ENCODE measurements around the gene SLIT1.

SLIT1 gene

DNA sequence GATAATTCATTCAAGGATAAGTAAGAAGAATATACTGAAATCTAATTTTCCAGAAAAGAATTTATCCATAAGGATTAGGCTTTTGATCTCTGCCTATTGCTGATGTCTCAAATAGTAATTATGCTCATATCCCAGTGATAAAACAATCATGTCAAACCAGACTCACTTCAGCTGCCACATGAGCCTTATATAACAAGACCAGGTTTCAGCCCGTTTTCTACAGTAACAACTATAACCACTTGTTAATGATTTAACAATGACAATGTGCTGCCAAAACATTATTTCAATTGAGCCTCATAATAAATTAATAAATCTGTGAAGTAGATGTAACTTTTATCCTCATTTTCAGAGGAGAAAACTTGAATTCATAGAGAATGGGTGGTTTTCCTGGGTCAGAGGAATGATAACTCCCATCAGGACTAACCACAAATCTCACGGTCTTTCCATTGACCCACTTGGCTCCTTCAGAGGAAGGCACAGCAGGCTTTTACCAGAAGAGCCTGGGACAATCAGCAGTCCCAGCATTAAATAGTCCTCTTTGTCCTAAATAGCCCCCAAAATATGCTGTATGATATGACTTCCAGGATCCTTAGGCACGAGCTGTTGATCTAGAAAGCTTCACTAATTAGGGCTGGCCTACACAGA, 42.5 kb upstream of the SLIT1 start:
- no peak overlapping the region for H3K4me3 ChIP-seq (ENCODE audit: low read length)
- DNase-seq (ENCODE audit: low read depth), result no peak
- TF ChIP-seq, protein P1, sequence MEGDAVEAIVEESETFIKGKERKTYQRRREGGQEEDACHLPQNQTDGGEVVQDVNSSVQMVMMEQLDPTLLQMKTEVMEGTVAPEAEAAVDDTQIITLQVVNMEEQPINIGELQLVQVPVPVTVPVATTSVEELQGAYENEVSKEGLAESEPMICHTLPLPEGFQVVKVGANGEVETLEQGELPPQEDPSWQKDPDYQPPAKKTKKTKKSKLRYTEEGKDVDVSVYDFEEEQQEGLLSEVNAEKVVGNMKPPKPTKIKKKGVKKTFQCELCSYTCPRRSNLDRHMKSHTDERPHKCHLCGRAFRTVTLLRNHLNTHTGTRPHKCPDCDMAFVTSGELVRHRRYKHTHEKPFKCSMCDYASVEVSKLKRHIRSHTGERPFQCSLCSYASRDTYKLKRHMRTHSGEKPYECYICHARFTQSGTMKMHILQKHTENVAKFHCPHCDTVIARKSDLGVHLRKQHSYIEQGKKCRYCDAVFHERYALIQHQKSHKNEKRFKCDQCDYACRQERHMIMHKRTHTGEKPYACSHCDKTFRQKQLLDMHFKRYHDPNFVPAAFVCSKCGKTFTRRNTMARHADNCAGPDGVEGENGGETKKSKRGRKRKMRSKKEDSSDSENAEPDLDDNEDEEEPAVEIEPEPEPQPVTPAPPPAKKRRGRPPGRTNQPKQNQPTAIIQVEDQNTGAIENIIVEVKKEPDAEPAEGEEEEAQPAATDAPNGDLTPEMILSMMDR (IDR thresholded peaks at IDR 0.05; ENCODE audit: insufficient read depth, low read depth, low read length, missing control alignments), result no peak

DNA sequence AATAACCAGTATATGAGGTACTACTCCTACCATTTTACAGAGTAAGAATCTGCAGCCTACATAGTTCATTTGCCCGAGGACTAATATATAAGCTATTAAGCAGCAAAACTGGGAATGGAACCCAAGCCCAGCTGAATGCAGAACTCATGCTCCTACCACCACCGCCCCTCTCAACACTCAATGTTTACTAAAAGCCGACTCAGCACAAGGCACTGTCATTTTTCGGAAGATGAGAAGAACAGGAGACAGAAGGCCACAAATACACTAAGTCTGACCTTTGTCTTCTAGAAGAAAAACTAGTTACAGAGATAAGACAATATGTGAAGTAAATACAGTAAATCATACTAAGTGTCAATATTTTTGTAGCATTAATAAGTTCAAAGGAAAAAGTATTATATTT, 40.6 kb upstream of the SLIT1 start:
- TF ChIP-seq, protein P1 (IDR thresholded peaks at IDR 0.05; ENCODE audit: insufficient read depth, low read depth, low read length, missing control alignments), result no peak
- no peak for DNase-seq (ENCODE audit: low read depth)

DNA sequence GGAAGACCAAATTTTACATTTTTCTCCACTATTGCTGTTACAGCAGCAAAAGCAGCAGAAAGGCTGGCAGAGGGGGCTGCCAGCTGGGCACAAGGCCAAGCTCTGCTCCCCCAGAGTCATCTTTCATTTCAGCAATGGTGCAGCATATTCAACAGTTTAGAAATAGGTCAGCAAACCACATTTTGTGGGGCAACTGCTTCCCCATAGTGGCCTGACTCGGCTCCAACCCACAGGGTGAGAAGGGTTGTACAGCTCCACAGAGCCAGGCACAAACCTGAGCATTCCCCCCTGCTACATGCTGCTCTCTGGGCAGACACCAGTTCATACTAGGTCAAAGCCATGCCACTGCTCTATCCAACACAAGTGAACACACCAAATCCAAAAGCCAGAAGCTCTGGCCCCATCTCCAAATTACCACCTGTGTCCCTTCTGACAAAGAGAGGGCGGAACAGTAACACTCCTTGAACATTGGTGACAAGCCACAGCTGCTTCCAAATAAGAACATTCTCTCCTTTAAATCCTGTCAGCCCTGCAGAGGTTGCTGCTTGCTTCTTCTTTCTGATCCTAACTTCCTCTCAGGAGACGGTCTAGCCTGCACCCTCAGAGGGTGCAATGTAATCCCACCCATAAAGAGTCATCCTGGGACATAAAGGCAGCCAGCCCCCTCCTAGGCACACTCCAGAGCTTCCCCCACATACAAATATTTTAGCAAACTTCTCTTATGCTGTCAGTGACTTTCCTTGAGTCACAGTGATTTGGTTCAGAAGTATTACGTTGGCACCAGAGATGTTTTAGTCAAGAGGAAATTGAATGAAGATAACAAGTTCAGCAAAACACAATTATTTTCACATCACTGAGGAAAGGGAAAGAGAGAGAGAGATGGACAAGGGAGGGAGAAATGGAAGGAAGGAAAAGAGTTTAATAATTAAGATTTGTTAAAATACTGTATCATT, 39.0 kb upstream of the SLIT1 start:
- TF ChIP-seq, protein P1 (IDR thresholded peaks at IDR 0.05; ENCODE audit: insufficient read depth, low read depth, low read length, missing control alignments), result no peak
- no peak overlapping the region for H3K4me3 ChIP-seq (ENCODE audit: low read length)
- no peak for DNase-seq (ENCODE audit: low read depth)

More for the DNA sequence above, 40.6 kb upstream of the SLIT1 start:
- H3K4me3 ChIP-seq (ENCODE audit: low read length), result no peak overlapping the region

DNA sequence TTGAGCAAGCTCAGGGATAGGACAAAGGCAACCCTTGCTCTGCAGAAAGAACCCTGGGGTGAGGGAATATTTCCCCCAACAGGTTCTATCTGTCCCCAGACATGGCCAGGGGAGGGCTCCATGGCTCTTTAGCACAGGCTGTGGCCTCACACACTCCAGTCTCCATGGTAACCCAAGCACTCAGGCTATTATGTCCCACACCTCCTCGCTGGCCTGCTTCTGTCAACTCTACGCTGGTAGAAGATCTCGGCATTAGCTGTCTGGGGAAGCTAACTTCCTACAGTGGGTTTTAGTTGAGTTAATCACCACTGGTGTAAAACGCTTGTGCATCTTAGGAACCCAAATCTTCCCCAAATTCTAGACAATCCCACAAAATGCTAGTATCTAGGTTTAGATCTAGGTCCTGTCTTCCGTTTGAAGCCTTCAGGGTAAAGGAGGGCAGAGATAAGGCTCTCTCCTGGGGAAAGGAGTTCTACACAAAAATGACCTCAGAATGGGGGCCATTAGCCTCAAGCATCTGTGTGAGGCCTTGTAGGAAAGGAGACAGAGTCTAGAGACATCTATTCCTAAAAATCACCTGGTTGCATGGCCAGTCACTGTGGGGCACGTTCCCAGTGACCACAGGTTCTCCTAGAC, 36.7 kb upstream of the SLIT1 start:
- H3K4me3 ChIP-seq (ENCODE audit: low read length), result no peak overlapping the region
- TF ChIP-seq, protein P1 (IDR thresholded peaks at IDR 0.05; ENCODE audit: insufficient read depth, low read depth, low read length, missing control alignments), result no peak
- no peak for DNase-seq (ENCODE audit: low read depth)

DNA sequence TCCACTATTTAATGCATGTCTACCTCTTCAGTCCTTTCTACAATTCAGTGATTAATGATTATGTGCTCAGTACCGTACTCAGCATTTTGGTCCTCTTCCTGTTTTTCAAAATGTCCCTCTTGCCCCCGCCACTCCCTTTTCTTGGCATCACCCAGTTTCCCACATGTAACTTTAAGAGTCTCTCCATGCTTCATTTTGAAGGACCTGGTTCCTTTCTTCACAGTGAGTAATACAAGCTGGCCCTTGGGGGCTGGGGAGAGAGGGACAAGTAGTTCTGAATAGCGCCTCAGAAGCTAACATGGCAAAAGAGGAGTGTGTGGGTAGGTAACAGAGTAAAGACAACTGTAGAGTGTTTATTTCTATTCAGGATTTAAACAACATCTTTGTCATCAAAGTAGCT, 34.6 kb upstream of the SLIT1 start:
- DNase-seq (ENCODE audit: low read depth), result no peak
- TF ChIP-seq, protein P1 (IDR thresholded peaks at IDR 0.05; ENCODE audit: insufficient read depth, low read depth, low read length, missing control alignments), result no peak
- no peak overlapping the region for H3K4me3 ChIP-seq (ENCODE audit: low read length)

DNA sequence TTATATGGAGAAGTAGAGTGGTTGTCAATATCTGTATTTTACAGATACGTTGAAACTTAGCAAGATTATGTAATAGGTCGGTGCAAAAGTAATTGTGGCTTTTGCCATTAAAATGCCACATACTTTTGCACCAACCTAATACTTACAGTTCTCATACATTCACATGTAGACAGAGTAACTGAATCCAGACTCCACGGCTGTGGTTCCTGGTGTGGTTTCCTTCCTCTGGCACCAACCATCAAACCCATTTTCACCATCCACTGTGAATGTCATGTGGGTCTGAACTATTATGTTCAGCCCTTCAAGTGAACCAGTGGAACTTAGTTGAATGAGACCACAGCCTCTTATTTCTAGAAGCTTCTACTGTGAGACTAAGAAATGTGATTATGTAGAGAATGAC, 31.5 kb upstream of the SLIT1 start:
- H3K4me3 ChIP-seq (ENCODE audit: low read length), result no peak overlapping the region
- DNase-seq (ENCODE audit: low read depth), result no peak
- TF ChIP-seq, protein P1 (IDR thresholded peaks at IDR 0.05; ENCODE audit: insufficient read depth, low read depth, low read length, missing control alignments), result no peak

Data from epithelial cell of esophagus (primary cell).